ENCODE data around the gene KCNK16. TPM values are rescaled to one million over a fixed set of nuclear protein-coding genes. Genes with fewer than 3 reads are reported as not detected.
"Not testable (repeated sequence)": the region's sequence is repeated elsewhere in the genome, so short reads cannot be mapped to it uniquely, and the experiment has no call there.

Gene KCNK16
- polyA plus RNA-seq, 3 donors from 2014 or later = not detected

DNA sequence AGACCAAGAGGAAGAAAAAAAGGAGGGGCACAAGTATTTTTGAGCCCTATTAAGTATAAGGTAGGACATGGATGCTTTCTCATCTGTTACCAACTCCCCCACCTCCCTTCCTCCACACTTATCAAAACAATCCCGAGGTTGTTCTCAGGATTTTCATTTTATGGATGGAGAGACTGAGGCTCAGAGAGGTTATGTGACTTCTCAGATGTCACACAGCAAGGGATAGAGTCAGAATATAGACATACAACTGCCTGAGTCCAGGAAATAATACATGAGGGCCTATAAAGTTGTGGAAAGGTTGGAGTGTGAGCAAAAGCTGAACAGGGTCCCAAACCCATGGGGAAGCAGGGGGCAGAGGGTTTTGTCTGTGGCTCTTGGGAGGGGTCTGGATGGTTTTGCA lies 27.6 kb downstream of the KCNK16 start:
- H3K4me3 Mint-ChIP-seq = no peak overlapping the region
- no peaks in the 10 kb centered on the region for H3K4me1 Mint-ChIP-seq
- no peaks in the 10 kb centered on the region for H3K36me3 Mint-ChIP-seq
- H3K27me3 Mint-ChIP-seq (ENCODE audit: low read depth in 3 of 3) = peaks cover 0 to 7% (median 5%) of the 10 kb centered on the region in 3 donors
- no peaks in the 10 kb centered on the region for H3K9me3 Mint-ChIP-seq
- H3K27ac Mint-ChIP-seq = no peak overlapping the region
- DNase-seq = no peak

GRCh38 chr6:39294133-39294532 lies 28.4 kb downstream of the KCNK16 start:
- Mint-ChIP-seq H3K4me3 (no peak overlapping the region), H3K4me1 (no peaks in the 10 kb centered on the region), H3K36me3 (no peaks in the 10 kb centered on the region), H3K27me3 (ENCODE audit: low read depth in 3 of 3) (peaks cover 0 to 11% (median 5%) of the 10 kb centered on the region in 3 donors), H3K9me3 (no peaks in the 10 kb centered on the region), H3K27ac (no peak overlapping the region)
- no peak for DNase-seq

GRCh38 chr6:39292637-39293036 lies 29.9 kb downstream of the KCNK16 start:
- no peaks in the 10 kb centered on the region for H3K4me1 Mint-ChIP-seq
- no peak overlapping the region for H3K27ac Mint-ChIP-seq
- H3K27me3 Mint-ChIP-seq (ENCODE audit: low read depth in 3 of 3) = peaks cover 0 to 12% (median 5%) of the 10 kb centered on the region in 3 donors
- H3K4me3 Mint-ChIP-seq = no peak overlapping the region
- H3K9me3 Mint-ChIP-seq = peaks cover 0 to 2% (median 0%) of the 10 kb centered on the region in 6 donors
- no peaks in the 10 kb centered on the region for H3K36me3 Mint-ChIP-seq
- no peak for DNase-seq

DNA sequence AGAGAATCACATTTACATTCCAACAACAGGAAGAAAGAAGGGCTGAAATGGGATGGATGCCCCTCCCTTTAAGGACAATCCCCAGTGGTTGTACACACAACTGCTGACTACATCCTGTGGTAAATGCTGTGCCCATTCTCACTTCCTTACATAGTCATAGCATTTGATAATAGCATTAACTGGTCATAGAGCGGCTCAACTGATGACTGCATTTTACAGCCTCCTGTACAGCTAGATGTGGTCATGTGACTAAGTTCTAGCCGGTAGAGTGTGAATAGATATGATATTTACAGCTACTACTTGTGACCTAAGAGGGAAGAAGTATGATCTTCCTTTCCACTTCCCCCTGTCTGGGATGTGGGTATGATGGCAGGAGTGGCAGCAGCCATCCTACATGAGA lies 33.0 kb downstream of the KCNK16 start:
- peaks cover 0 to 10% (median 5%) of the 10 kb centered on the region in 3 donors for H3K27me3 Mint-ChIP-seq (ENCODE audit: low read depth in 3 of 3)
- H3K4me3 Mint-ChIP-seq = no peak overlapping the region
- H3K36me3 Mint-ChIP-seq = no peaks in the 10 kb centered on the region
- H3K4me1 Mint-ChIP-seq = no peaks in the 10 kb centered on the region
- no peak overlapping the region for H3K27ac Mint-ChIP-seq
- H3K9me3 Mint-ChIP-seq = peaks cover 0 to 2% (median 0%) of the 10 kb centered on the region in 6 donors
- DNase-seq = no peak

- Mint-ChIP-seq H3K4me3 (no peak overlapping the region), H3K27me3 (ENCODE audit: low read depth in 3 of 3) (peaks cover 2 to 10% (median 3%) of the 10 kb centered on the region in 3 donors), H3K9me3 (peaks cover 0 to 2% (median 0%) of the 10 kb centered on the region in 6 donors), H3K4me1 (no peaks in the 10 kb centered on the region), H3K36me3 (no peaks in the 10 kb centered on the region), H3K27ac (no peak overlapping the region)
- no peak for DNase-seq
These were observed 34.9 kb downstream of the KCNK16 start for GRCh38 chr6:39287601-39288000.

- H3K9me3 Mint-ChIP-seq; H3K4me3 Mint-ChIP-seq; H3K27me3 Mint-ChIP-seq (ENCODE audit: low read depth in 3 of 3); H3K36me3 Mint-ChIP-seq; DNase-seq; H3K4me1 Mint-ChIP-seq; H3K27ac Mint-ChIP-seq: not testable (repeated sequence)
These were observed 35.9 kb downstream of the KCNK16 start for GRCh38 chr6:39286596-39286995.

DNA sequence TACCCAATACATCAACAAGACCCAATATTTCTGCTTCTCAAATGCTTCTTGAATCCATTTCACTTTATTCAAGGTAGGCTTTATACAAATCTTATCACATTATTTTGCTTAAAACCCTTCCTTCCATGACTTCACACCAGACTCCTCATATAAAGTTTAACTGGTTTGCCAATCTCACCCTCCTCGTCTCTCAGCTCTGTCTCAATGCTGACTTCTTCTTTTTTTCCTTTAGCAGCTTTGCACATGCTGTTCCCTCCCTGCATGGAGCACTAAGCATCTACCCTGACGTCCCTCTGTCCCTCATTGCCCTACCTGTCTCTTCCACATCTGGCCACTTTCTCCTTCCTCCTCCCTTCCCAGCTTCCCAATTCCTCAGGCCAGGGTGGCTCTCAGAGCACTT lies 39.7 kb downstream of the KCNK16 start:
- no peaks in the 10 kb centered on the region for H3K36me3 Mint-ChIP-seq

DNA sequence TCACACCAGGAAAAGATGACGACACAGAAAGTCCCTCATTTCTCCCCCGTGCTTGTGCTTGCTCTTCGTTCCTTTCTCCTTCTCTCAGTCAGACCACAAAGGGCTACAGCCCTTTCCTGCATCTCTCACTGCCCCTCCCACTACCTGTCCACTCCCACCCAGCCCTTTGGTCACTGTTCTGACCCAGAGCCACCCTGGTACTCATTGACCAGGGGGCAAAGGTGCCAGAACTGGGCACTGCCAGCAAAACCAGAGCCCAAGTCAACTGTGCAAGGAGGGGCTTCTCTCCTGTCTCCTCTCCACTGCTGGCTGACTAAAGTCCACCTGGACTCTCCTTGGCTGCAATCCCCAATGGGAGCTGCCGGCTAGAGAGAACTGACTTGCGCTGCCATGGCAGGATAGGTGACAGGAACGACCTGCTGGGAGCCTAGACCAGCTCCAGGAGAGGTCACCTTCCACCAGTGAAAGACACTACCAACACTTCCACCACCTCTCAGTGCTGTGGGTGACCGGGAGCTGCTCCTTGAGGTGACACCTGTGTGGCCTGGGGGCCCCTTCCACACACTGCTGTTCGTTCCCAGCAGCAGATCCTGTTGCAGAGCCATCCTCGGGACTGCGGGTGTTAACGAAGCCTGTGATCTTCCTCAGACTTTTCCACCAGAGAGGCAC lies 41.1 kb downstream of the KCNK16 start:
- Mint-ChIP-seq H3K9me3 (no peaks in the 10 kb centered on the region), H3K36me3 (no peaks in the 10 kb centered on the region), H3K27ac (no peak overlapping the region), H3K4me1 (no peaks in the 10 kb centered on the region), H3K27me3 (ENCODE audit: low read depth in 3 of 3) (peaks cover 2 to 5% (median 3%) of the 10 kb centered on the region in 3 donors), H3K4me3 (no peak overlapping the region)
- DNase-seq = no peak

More for the DNA sequence above, 39.7 kb downstream of the KCNK16 start:
- H3K27ac Mint-ChIP-seq = no peak overlapping the region
- H3K4me1 Mint-ChIP-seq = no peaks in the 10 kb centered on the region
- no peak for DNase-seq
- H3K27me3 Mint-ChIP-seq (ENCODE audit: low read depth in 3 of 3) = peaks cover 2 to 5% (median 3%) of the 10 kb centered on the region in 3 donors
- H3K9me3 Mint-ChIP-seq = no peaks in the 10 kb centered on the region
- H3K4me3 Mint-ChIP-seq = no peak overlapping the region

GRCh38 chr6:39280247-39280731 lies 42.2 kb downstream of the KCNK16 start:
- H3K4me3 Mint-ChIP-seq = no peak overlapping the region
- DNase-seq = no peak
- H3K27ac Mint-ChIP-seq = no peak overlapping the region
- H3K9me3 Mint-ChIP-seq = no peaks in the 10 kb centered on the region
- peaks cover 2 to 6% (median 5%) of the 10 kb centered on the region in 3 donors for H3K27me3 Mint-ChIP-seq (ENCODE audit: low read depth in 3 of 3)
- H3K36me3 Mint-ChIP-seq = no peaks in the 10 kb centered on the region
- no peaks in the 10 kb centered on the region for H3K4me1 Mint-ChIP-seq

- Mint-ChIP-seq H3K4me1 (no peaks in the 10 kb centered on the region), H3K4me3 (no peak overlapping the region)
- DNase-seq = no peak
These were observed 43.0 kb downstream of the KCNK16 start for GRCh38 chr6:39279539-39279938.

DNA sequence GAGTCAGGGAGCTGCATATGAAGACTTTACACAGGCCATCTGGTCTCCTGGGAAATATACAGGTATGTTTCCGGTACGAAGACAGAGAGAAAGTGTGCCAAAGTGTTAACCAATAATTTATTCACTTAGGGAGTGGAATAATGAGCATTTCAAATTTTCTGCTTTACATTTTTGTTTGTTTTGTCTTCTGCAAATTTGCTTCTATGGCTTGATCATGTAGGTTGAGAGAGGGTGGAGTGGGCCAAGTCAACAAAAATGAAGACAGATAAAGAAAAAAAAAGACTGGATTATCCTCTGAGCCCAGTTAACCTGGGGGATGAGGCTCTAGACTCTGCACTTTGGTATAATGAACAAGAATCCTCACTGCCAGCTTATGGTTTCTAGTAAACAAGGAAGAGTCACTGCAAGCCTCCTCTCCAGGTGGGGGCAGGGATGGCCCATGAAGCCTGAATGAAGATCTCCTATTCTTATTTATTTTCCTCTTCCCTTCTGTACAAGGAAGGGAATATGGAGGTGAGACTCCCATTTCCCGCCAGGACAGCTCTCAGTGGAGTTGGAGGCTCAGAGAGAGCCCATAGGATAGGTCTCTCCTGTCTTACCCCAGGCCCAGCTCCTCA lies 46.0 kb downstream of the KCNK16 start:
- Mint-ChIP-seq H3K9me3 (peaks cover 0 to 2% (median 0%) of the 10 kb centered on the region in 6 donors), H3K4me1 (no peaks in the 10 kb centered on the region), H3K4me3 (no peak overlapping the region), H3K27ac (no peak overlapping the region), H3K27me3 (ENCODE audit: low read depth in 3 of 3) (peaks cover 2 to 8% (median 5%) of the 10 kb centered on the region in 3 donors), H3K36me3 (no peaks in the 10 kb centered on the region)
- DNase-seq = no peak

More at GRCh38 chr6:39279539-39279938, 43.0 kb downstream of the KCNK16 start:
- Mint-ChIP-seq H3K9me3 (no peaks in the 10 kb centered on the region), H3K36me3 (no peaks in the 10 kb centered on the region), H3K27me3 (ENCODE audit: low read depth in 3 of 3) (peaks cover 2 to 6% (median 5%) of the 10 kb centered on the region in 3 donors), H3K27ac (no peak overlapping the region)

DNA sequence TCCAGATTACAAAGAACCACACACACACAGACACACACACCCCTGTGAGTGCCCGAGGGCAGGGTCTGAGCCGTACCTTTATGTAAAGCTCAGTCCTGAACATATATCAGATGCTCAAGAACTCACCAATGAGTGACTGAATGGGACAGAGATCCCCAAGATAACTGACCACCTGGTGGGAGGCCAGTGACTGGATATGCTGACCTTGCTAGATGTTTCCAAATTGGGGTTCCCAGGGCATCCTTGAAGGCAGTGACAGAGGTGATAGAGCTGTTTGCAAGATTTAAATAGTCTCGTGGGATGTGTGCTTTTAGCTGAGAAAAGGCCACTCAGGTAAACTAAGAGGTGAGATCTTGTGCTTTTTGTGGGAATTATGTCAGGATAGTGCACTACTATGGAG lies 47.6 kb downstream of the KCNK16 start:
- DNase-seq = no peak
- no peak overlapping the region for H3K4me3 Mint-ChIP-seq
- H3K9me3 Mint-ChIP-seq = peaks cover 0 to 2% (median 0%) of the 10 kb centered on the region in 6 donors
- H3K4me1 Mint-ChIP-seq = no peaks in the 10 kb centered on the region
- H3K27ac Mint-ChIP-seq = no peak overlapping the region
- no peaks in the 10 kb centered on the region for H3K36me3 Mint-ChIP-seq
- H3K27me3 Mint-ChIP-seq (ENCODE audit: low read depth in 3 of 3) = peaks cover 2 to 6% (median 3%) of the 10 kb centered on the region in 3 donors

- H3K4me1 Mint-ChIP-seq = no peaks in the 10 kb centered on the region
- peaks cover 2 to 6% (median 3%) of the 10 kb centered on the region in 3 donors for H3K27me3 Mint-ChIP-seq (ENCODE audit: low read depth in 3 of 3)
- no peak overlapping the region for H3K4me3 Mint-ChIP-seq
- peaks cover 0 to 2% (median 0%) of the 10 kb centered on the region in 6 donors for H3K9me3 Mint-ChIP-seq
- no peak overlapping the region for H3K27ac Mint-ChIP-seq
- DNase-seq = no peak
- no peaks in the 10 kb centered on the region for H3K36me3 Mint-ChIP-seq
These were observed 48.0 kb downstream of the KCNK16 start for GRCh38 chr6:39274471-39274870.

DNA sequence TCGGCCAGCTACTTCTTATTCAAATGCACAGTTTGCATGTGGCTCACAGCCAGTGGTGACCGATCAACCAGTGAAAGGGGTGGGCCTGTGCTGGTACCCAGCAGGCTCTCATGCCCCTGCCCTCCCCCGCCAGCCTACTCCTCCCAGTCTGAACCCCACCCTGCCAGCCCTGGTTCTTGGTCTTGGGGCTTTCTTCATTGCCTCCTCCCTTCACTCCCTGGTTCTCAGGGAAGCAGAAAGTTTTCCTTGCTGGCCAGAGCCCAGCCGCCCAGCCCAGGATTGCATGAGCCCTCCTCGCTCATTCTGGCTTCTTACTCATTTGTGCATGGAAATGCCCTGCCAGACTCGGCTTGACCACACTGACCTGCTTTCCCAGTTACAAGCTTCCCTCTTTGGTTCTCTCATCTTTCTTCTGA lies 49.1 kb downstream of the KCNK16 start:
- Mint-ChIP-seq H3K9me3 (peaks cover 0 to 2% (median 0%) of the 10 kb centered on the region in 6 donors), H3K27ac (no peak overlapping the region), H3K4me3 (no peak overlapping the region), H3K4me1 (no peaks in the 10 kb centered on the region), H3K36me3 (no peaks in the 10 kb centered on the region), H3K27me3 (ENCODE audit: low read depth in 3 of 3) (peaks cover 2 to 6% (median 3%) of the 10 kb centered on the region in 3 donors)
- DNase-seq = no peak

Data from immature natural killer cell (primary cell).